Measurements from ENCODE around the gene PRKAG1. TPM values are rescaled to one million over a fixed set of nuclear protein-coding genes. Genes with fewer than 3 reads are reported as not detected.

Gene PRKAG1
- total RNA-seq, 4 donors from 2014 or later: 34.7 to 46.6 (median 39.6) TPM

- DNase-seq: peak in 1 of 2 donors; percentile 19
- Histone ChIP-seq H3K4me3 (peak overlapping the region; percentile 77 to 88), H3K27me3 (no peaks in the 10 kb centered on the region), H3K4me1 (peaks cover 0 to 5% of the 10 kb centered on the region in 2 donors), H3K36me3 (no peaks in the 10 kb centered on the region), H3K27ac (peak overlapping the region; percentile 85 to 86), H3K9me3 (no peaks in the 10 kb centered on the region)
- TF ChIP-seq POLR2A (IDR thresholded peaks at IDR 0.05) (no peak), CTCF (IDR thresholded peaks at IDR 0.05) (no peak)
- intact Hi-C loops (cut with DNase I; ENCODE audit: low total_unique reads): no loop called here
Observed at GRCh38 chr12:49017891-49018260, 700 bp downstream of the PRKAG1 start.

GRCh38 chr12:49015196-49015595 lies 3.4 kb downstream of the PRKAG1 start:
- TF ChIP-seq POLR2A (IDR thresholded peaks at IDR 0.05): no peak
- no peak for TF ChIP-seq CTCF (IDR thresholded peaks at IDR 0.05)
- no peak overlapping the region for H3K4me3 ChIP-seq
- no peak for DNase-seq
- H3K9me3 ChIP-seq: no peaks in the 10 kb centered on the region
- H3K27me3 ChIP-seq: no peaks in the 10 kb centered on the region
- intact Hi-C loops (cut with DNase I; ENCODE audit: low total_unique reads): no loop called here
- no peak overlapping the region for H3K27ac ChIP-seq
- peaks cover 0 to 5% of the 10 kb centered on the region in 2 donors for H3K4me1 ChIP-seq
- no peaks in the 10 kb centered on the region for H3K36me3 ChIP-seq

DNA sequence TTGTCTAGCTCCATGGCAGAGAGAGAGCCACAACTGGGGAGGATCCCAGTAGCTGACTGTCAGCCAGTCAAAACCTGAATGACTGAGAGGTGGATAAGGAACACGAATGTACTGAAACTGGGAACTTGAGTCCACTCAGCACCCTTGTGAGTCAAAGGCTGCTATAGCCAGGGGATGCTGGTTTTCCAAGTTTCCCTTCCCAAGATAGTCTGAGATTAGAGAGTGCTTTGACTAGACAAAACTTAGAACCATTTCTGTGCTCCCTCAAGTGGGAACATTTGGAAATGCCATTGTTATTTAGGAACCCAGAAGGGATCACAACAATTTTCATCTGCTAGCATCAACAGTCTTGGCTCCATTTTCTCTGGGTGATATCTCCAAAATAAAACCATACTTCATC lies 4.0 kb downstream of the PRKAG1 start:
- Histone ChIP-seq H3K9me3 (no peaks in the 10 kb centered on the region), H3K4me3 (no peak overlapping the region), H3K4me1 (peaks cover 0 to 5% of the 10 kb centered on the region in 2 donors), H3K27ac (no peak overlapping the region), H3K27me3 (no peaks in the 10 kb centered on the region), H3K36me3 (no peaks in the 10 kb centered on the region)
- intact Hi-C loops (cut with DNase I; ENCODE audit: low total_unique reads): no loop called here
- no peak for TF ChIP-seq POLR2A (IDR thresholded peaks at IDR 0.05)
- TF ChIP-seq CTCF (IDR thresholded peaks at IDR 0.05): no peak
- no peak for DNase-seq

GRCh38 chr12:49013428-49013827 lies 5.1 kb downstream of the PRKAG1 start:
- Histone ChIP-seq H3K27me3 (no peaks in the 10 kb centered on the region), H3K4me3 (no peak overlapping the region), H3K27ac (no peak overlapping the region), H3K9me3 (no peaks in the 10 kb centered on the region), H3K36me3 (no peaks in the 10 kb centered on the region), H3K4me1 (peaks cover 0 to 5% of the 10 kb centered on the region in 2 donors)
- no peak for TF ChIP-seq POLR2A (IDR thresholded peaks at IDR 0.05)
- TF ChIP-seq CTCF (IDR thresholded peaks at IDR 0.05): no peak
- intact Hi-C loops (cut with DNase I; ENCODE audit: low total_unique reads): no loop called here
- DNase-seq: no peak

GRCh38 chr12:49012739-49013138 lies 5.8 kb downstream of the PRKAG1 start:
- intact Hi-C loops (cut with DNase I; ENCODE audit: low total_unique reads): no loop called here
- H3K27ac ChIP-seq: no peak overlapping the region
- H3K4me3 ChIP-seq: no peak overlapping the region
- peaks cover 0 to 5% of the 10 kb centered on the region in 2 donors for H3K4me1 ChIP-seq
- DNase-seq: no peak
- no peaks in the 10 kb centered on the region for H3K27me3 ChIP-seq
- H3K36me3 ChIP-seq: no peaks in the 10 kb centered on the region
- H3K9me3 ChIP-seq: no peaks in the 10 kb centered on the region
- no peak for TF ChIP-seq POLR2A (IDR thresholded peaks at IDR 0.05)
- no peak for TF ChIP-seq CTCF (IDR thresholded peaks at IDR 0.05)
